Thoracic aorta endothelial cell (primary cell): ENCODE data around the gene USP46. TPM values are rescaled to one million over a fixed set of nuclear protein-coding genes. Genes with fewer than 3 reads are reported as not detected.

Experiments used
- total RNA-seq: library from RNA; depleted of rRNA; stranded (reverse); fragments of >200 nt; gene quantifications from 2 replicates; pipeline ENCODE4 v1.2.3, GENCODE V29; 2012

USP46 gene
- total RNA-seq = 21.2 and 22.7 TPM in 2 replicates

GRCh38 chr4:52659001-52659721 is at the start of gene USP46:
USP46 (minus strand) TSS chr4:52659301; CDS start chr4:52659150, 151 bp downstream.

Other genes starting within 250 kb of the USP46 start
- not detected in 2 replicates for gene ERVMER34-1, start 92.1 kb upstream of the USP46 start, total RNA-seq
- not detected in 2 replicates for gene RASL11B, start 203.0 kb upstream of the USP46 start, total RNA-seq